Thyroid gland (tissue), 4 donors: ENCODE results near the gene GRIA1.
"Not testable (repeated sequence)": the region's sequence is repeated elsewhere in the genome, so short reads cannot be mapped to it uniquely, and the experiment has no call there.

Source experiments
- CTCF ChIP-seq, 6 experiments: fragments of 200-600 bp in 3 of 6; fragments of 450-650 bp in 3 of 6; sonication (generic) in 3 of 6; IDR thresholded peaks; one replicate each; pipeline ENCODE4 v1.5.1; 2016 to 2019; ENCODE audit warnings: antibody characterized with exemption in 6 of 6, mild to moderate bottlenecking in 2 of 6, inconsistent platforms in 1 of 6, moderate library complexity in 1 of 6
- POLR2A ChIP-seq, 2 donors: fragments of 450-650 bp; IDR thresholded peaks; one replicate each; pipeline ENCODE4 v1.6.1; 2017; ENCODE audit warnings: antibody characterized with exemption in 2 of 2, mild to moderate bottlenecking in 2 of 2, moderate library complexity in 1 of 2

DNA sequence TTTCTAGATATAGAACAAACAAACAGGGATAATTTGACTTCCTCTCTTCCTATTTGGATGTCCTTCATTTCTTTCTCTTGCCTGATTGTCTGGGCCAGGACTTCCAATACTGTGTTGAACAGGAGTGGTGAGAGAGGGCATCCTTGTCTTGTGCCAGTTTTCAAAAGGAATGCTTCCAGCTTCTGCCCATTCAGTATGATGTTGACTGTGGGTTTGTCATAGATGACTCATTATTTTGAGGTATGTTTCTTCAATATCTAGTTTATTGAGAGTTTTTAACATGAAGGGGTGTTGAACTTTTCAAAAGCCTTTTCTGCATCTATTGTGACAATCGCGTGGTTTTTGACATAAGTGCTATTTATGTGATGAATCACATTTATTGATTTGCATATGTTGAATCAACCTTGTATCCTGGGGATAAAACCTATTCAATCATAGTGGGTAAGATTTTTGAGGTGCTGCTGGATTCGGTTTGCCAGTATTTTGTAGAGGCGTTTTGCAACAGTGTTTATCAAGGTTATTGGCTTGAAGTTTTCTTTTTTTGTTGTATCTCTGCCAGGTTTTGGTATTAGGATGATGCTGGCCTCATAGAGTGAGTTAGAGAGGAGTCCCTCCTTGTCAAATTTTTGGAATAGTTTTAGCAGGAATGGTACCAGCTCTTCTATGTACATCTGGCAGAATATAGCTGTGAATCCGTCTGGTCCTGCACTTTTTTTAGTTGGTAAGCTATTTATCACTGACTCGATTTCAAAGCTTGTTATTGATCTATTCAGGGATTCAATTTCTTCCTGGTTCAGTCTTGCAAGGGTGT is 359.0 kb downstream of the GRIA1 start:
- not testable (repeated sequence) for TF ChIP-seq POLR2A, CTCF (IDR thresholded peaks at IDR 0.05)
